SW 1271 (cell line): ENCODE measurements around the gene DOCK7.

Experiments used
- DNase-seq, 2 experiments: peaks; one replicate each; lab custom pipeline; 2025; lab: John Stamatoyannopoulos, UW

The DOCK7 gene

DNA sequence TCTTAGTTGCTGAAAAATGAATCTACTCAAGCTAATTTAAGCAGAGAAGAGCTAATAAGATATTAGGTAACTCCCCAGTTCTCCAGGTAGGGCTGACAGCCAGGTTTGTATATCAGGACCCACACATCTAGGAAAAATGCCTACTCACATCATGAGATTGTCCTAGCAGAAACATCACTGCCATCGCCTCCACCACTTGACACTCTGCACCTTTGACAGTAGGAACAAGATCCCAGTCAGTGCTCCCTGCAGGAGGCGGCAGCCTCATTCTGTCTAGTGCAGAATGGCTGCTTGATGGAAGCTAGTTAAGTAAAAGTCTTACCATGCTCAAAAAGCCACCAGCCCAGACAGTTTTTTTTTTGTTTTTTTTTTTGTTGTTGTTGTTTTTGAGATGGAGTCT, 282.9 kb downstream of the DOCK7 start:
- no peak for DNase-seq
